NCI-H1048 (cell line): ENCODE results near the gene LRRC32.
"Not testable (repeated sequence)": the region's sequence is repeated elsewhere in the genome, so short reads cannot be mapped to it uniquely, and the experiment has no call there.

Experiments used
- DNase-seq: peaks from one replicate; lab custom pipeline; 2025; lab: John Stamatoyannopoulos, UW

Gene LRRC32

GRCh38 chr11:76610871-76611475 is 59.6 kb downstream of the LRRC32 start:
- no peak for DNase-seq

GRCh38 chr11:76610371-76610770 is 60.2 kb downstream of the LRRC32 start:
- DNase-seq, result no peak

- no peak for DNase-seq
These were observed 60.7 kb downstream of the LRRC32 start for GRCh38 chr11:76609736-76610370.

DNA sequence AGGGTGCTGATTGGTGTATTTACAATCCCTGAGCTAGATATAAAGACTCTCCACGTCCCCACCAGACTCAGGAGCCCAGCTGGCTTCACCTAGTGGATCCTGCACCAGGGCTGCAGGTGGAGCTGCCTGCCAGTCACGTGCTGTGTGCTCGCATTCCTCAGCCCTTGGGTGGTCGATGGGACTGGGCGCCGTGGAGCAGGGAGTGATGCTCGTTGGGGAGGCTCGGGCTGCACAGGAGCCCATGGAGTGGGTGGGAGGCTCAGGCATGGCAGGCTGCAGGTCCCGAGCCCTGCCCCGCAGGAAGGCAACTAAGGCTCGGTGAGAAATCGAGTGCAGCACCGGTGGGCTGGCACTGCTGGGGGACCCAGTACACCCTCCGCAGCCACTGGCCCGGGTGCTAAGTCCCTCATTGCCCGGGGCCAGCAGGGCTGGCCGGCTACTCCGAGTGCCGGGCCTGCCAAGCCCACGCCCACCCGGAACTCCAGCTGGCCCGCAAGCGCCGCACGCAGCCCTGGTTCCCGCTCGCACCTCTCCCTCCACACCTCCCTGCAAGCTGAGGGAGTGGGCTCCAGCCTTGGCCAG is 61.6 kb downstream of the LRRC32 start:
- DNase-seq, result not testable (repeated sequence)

DNA sequence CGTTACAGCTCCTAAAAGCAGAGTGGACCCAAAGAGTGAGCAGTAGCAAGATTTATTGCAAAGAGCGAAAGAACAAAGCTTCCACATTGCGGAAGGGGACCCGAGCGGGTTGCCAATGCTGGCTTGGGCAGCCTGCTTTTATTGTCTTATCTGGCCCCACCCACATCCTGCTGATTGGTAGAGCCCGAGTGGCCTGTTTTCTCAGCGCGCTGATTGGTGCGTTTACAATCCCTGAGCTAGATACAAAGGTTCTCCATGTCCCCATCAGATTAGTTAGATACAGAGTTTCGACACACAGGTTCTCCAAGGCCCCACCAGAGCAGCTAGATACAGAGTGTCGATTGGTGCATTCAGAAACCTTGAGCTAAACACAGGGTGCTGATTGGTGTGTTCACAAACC is 62.3 kb downstream of the LRRC32 start:
- not testable (repeated sequence) for DNase-seq
